Endothelial cell of umbilical vein (primary cell): ENCODE measurements around the gene C6orf163.
"Not testable (repeated sequence)": the region's sequence is repeated elsewhere in the genome, so short reads cannot be mapped to it uniquely, and the experiment has no call there.

ENCODE experiments used
- EZH2 ChIP-seq: IDR thresholded peaks from 2 replicates; pipeline ENCODE4 v1.6.1; 2012; ENCODE audit warnings: borderline replicate concordance, low read depth, mild to moderate bottlenecking, moderate library complexity, low read length, inconsistent platforms; ENCODE audit not compliant: severe bottlenecking
- FOS ChIP-seq: IDR thresholded peaks from 2 replicates; pipeline ENCODE4 v1.6.1; 2011; ENCODE audit warnings: mild to moderate bottlenecking, low read length, moderate library complexity, borderline replicate concordance; ENCODE audit not compliant: insufficient read depth
- POLR2AphosphoS5 ChIP-seq: IDR thresholded peaks from 2 replicates; pipeline ENCODE4 v1.6.1; 2012; ENCODE audit warnings: low read depth, mild to moderate bottlenecking, control low read depth, low read length, moderate library complexity; ENCODE audit not compliant: insufficient read depth
- TF ChIP-seq, protein P1 (sequence below), 2 donors: IDR thresholded peaks; 1 replicate in 1 of 2; 2 replicates in 1 of 2; pipeline ENCODE4 v1.5.1; 2011; ENCODE audit warnings: low read length in 2 of 2, mild to moderate bottlenecking in 2 of 2, moderate library complexity in 2 of 2, control low read depth in 1 of 2, inconsistent platforms in 1 of 2, low read depth in 1 of 2; ENCODE audit not compliant: insufficient read depth in 1 of 2; ENCODE audit errors: extremely low read depth in 1 of 2

DNA sequence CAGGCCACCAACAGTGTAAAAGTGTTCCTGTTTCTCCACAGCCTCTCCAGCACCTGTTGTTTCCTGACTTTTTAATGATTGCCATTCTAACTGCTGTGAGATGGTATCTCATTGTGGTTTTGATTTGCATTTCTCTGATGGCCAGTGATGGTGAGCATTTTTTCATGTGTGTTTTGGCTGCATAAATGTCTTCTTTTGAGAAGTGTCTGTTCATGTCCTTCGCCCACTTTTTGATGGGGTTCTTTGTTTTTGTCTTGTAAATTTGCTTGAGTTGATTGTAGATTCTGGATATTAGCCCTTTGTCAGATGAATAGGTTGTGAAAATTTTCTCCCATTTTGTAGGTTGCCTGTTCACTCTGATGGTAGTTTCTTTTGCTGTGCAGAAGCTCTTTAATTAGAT is 20.7 kb upstream of the C6orf163 start:
- not testable (repeated sequence) for TF ChIP-seq POLR2AphosphoS5, EZH2, FOS
- TF ChIP-seq, protein P1, sequence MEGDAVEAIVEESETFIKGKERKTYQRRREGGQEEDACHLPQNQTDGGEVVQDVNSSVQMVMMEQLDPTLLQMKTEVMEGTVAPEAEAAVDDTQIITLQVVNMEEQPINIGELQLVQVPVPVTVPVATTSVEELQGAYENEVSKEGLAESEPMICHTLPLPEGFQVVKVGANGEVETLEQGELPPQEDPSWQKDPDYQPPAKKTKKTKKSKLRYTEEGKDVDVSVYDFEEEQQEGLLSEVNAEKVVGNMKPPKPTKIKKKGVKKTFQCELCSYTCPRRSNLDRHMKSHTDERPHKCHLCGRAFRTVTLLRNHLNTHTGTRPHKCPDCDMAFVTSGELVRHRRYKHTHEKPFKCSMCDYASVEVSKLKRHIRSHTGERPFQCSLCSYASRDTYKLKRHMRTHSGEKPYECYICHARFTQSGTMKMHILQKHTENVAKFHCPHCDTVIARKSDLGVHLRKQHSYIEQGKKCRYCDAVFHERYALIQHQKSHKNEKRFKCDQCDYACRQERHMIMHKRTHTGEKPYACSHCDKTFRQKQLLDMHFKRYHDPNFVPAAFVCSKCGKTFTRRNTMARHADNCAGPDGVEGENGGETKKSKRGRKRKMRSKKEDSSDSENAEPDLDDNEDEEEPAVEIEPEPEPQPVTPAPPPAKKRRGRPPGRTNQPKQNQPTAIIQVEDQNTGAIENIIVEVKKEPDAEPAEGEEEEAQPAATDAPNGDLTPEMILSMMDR (IDR thresholded peaks at IDR 0.05; ENCODE audit: extremely low read depth in 1 of 2, insufficient read depth in 1 of 2, low read depth in 1 of 2, low read length in 2 of 2), result not testable (repeated sequence)
